WTC11 (cell line): ENCODE measurements around the gene SERPINB12. TPM values are rescaled to one million over a fixed set of nuclear protein-coding genes. Genes with fewer than 3 reads are reported as not detected.

Experiments
- ATAC-seq: fragments of 200-7000 bp; cut with Tn5 transposase; 2 replicates; pipeline ENCODE4 v1.10.0; 2021; ENCODE audit warnings: mild to moderate bottlenecking, moderate library complexity
- CTCF ChIA-PET: fragments of 300-600 bp; sonication (Branson Sonifier 250); formaldehyde crosslinking; loops from one replicate; lab custom pipeline; 2021; ENCODE audit warnings: antibody characterized with exemption; lab: Charles Lee
- POLR2A ChIA-PET: fragments of 350-600 bp; sonication (Branson Sonifier 250); formaldehyde crosslinking; loops from one replicate; lab custom pipeline; 2021; ENCODE audit warnings: antibody characterized with exemption; lab: Charles Lee
- DNase-seq: peaks from one replicate; pipeline ENCODE4 v3.0.0; 2021; ENCODE audit warnings: low spot score
- H3K27ac Mint-ChIP-seq: 2 replicates; pipeline ENCODE4 v1.8.0; 2021; ENCODE audit warnings: mixed read lengths
- H3K27me3 Mint-ChIP-seq: 2 replicates; pipeline ENCODE4 v1.8.0; 2021; ENCODE audit warnings: low read depth, mild to moderate bottlenecking, moderate library complexity, mixed read lengths
- H3K36me3 Mint-ChIP-seq: 2 replicates; pipeline ENCODE4 v1.8.0; 2021; ENCODE audit warnings: mixed read lengths
- H3K4me1 Mint-ChIP-seq: 2 replicates; pipeline ENCODE4 v1.8.0; 2022; ENCODE audit warnings: mixed read lengths
- H3K4me3 Mint-ChIP-seq: 2 replicates; pipeline ENCODE4 v1.8.0; 2021; ENCODE audit warnings: mild to moderate bottlenecking, moderate library complexity, mixed read lengths
- H3K9me3 Mint-ChIP-seq: 2 replicates; pipeline ENCODE4 v1.8.0; 2021; ENCODE audit warnings: mixed read lengths
- ATF1 ChIP-seq: sonication (generic); formaldehyde crosslinking; IDR thresholded peaks from 2 replicates; pipeline ENCODE4 v1.8.1; 2023; ENCODE audit warnings: mild to moderate bottlenecking, moderate library complexity, missing genetic modification reagents
- CREB1 ChIP-seq: sonication (generic); formaldehyde crosslinking; IDR thresholded peaks from 2 replicates; pipeline ENCODE4 v1.8.0; 2023; ENCODE audit warnings: mild to moderate bottlenecking, missing genetic modification reagents
- EMX1 ChIP-seq: fragments of 250-450 bp; sonication (Bioruptor Pico); IDR thresholded peaks from 2 replicates; pipeline ENCODE4 v1.8.0; 2021; ENCODE audit warnings: mild to moderate bottlenecking
- ERG ChIP-seq: fragments of 250-450 bp; sonication (Bioruptor Pico); IDR thresholded peaks from 2 replicates; pipeline ENCODE4 v1.8.0; 2021; ENCODE audit warnings: mild to moderate bottlenecking
- ESRRA ChIP-seq: sonication (generic); formaldehyde crosslinking; IDR thresholded peaks from 2 replicates; pipeline ENCODE4 v1.8.1; 2022; ENCODE audit warnings: mild to moderate bottlenecking, missing genetic modification reagents, borderline replicate concordance
- ETV6 ChIP-seq: sonication (generic); formaldehyde crosslinking; IDR thresholded peaks from 2 replicates; pipeline ENCODE4 v1.8.1; 2022; ENCODE audit warnings: mild to moderate bottlenecking, missing genetic modification reagents
- FOXJ3 ChIP-seq: sonication (generic); formaldehyde crosslinking; IDR thresholded peaks from 2 replicates; pipeline ENCODE4 v1.9.0; 2021; ENCODE audit warnings: missing genetic modification reagents, mild to moderate bottlenecking, borderline replicate concordance
- GABPB1 ChIP-seq: sonication (generic); formaldehyde crosslinking; IDR thresholded peaks from 2 replicates; pipeline ENCODE4 v1.8.1; 2023; ENCODE audit warnings: mild to moderate bottlenecking, missing genetic modification reagents
- IRF2 ChIP-seq: sonication (generic); formaldehyde crosslinking; IDR thresholded peaks from 2 replicates; pipeline ENCODE4 v1.8.0; 2022; ENCODE audit warnings: low read depth, missing genetic modification reagents, borderline replicate concordance
- JUN ChIP-seq: sonication (generic); formaldehyde crosslinking; IDR thresholded peaks from 2 replicates; pipeline ENCODE4 v1.8.0; 2023; ENCODE audit warnings: mild to moderate bottlenecking, missing genetic modification reagents
- MAX ChIP-seq: sonication (generic); formaldehyde crosslinking; IDR thresholded peaks from 2 replicates; pipeline ENCODE4 v1.8.0; 2022; ENCODE audit warnings: mild to moderate bottlenecking, missing genetic modification reagents
- NFE2L1 ChIP-seq: sonication (generic); formaldehyde crosslinking; IDR thresholded peaks from 2 replicates; pipeline ENCODE4 v1.8.1; 2023; ENCODE audit warnings: missing genetic modification reagents
- NFYB ChIP-seq: sonication (generic); formaldehyde crosslinking; conservative IDR thresholded peaks from 2 replicates; pipeline ENCODE4 v1.8.0; 2022; ENCODE audit warnings: low read depth, missing genetic modification reagents
- NR1H2 ChIP-seq: sonication (generic); formaldehyde crosslinking; IDR thresholded peaks from 2 replicates; pipeline ENCODE4 v1.9.0; 2021; ENCODE audit warnings: mild to moderate bottlenecking, moderate library complexity, missing genetic modification reagents
- PRRX2 ChIP-seq: fragments of 250-450 bp; sonication (Bioruptor Pico); IDR thresholded peaks from 2 replicates; pipeline ENCODE4 v1.8.0; 2021; ENCODE audit warnings: mild to moderate bottlenecking
- TEAD4 ChIP-seq: sonication (generic); formaldehyde crosslinking; IDR thresholded peaks from 2 replicates; pipeline ENCODE4 v1.8.0; 2022; ENCODE audit warnings: mild to moderate bottlenecking, missing genetic modification reagents
- ZNF396 ChIP-seq: fragments of 250-450 bp; sonication (Bioruptor Pico); IDR thresholded peaks from 2 replicates; pipeline ENCODE4 v1.8.0; 2021; ENCODE audit warnings: mild to moderate bottlenecking, moderate library complexity, borderline replicate concordance
- ZNF423 ChIP-seq: fragments of 250-450 bp; sonication (Bioruptor Pico); IDR thresholded peaks from 2 replicates; pipeline ENCODE4 v2.1.2; 2022; ENCODE audit warnings: mild to moderate bottlenecking, moderate library complexity
- ZSCAN18 ChIP-seq: fragments of 250-450 bp; sonication (Bioruptor Pico); IDR thresholded peaks from 2 replicates; pipeline ENCODE4 v2.1.2; 2022; ENCODE audit warnings: mild to moderate bottlenecking, moderate library complexity
- total RNA-seq: library from RNA; stranded (reverse); gene quantifications from 3 replicates; pipeline ENCODE4 v1.2.3, GENCODE V29; 2021
- TF ChIP-seq, protein P1 (sequence below): sonication (generic); formaldehyde crosslinking; IDR thresholded peaks from 2 replicates; pipeline ENCODE4 v1.8.1; 2023; ENCODE audit warnings: mild to moderate bottlenecking, moderate library complexity, missing genetic modification reagents
- TF ChIP-seq, protein P2 (sequence below): sonication (generic); formaldehyde crosslinking; IDR thresholded peaks from 2 replicates; pipeline ENCODE4 v1.8.0; 2022; ENCODE audit warnings: missing genetic modification reagents

The SERPINB12 gene
- total RNA-seq, 1 experiment from 2014 or later, result not detected

DNA sequence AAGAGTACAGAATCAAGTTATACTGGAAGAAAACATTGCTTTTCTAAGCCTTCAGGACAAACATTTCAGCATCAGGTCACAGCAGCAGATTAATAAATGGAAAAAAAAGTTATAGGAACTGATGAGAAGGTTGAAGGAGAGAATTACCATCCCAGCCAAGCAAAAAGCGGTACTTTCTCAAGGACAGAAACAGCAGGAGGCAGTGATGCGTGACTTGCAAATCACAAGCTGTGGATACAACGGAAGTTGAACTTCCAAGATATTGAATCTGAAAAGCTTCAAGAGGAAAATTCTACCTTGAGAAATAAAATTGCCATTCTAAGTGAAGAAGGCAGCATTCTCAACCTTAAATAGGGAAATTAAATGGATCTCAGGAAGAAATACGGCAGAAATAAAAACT, 18.5 kb upstream of the SERPINB12 start (continued):
- TF ChIP-seq ERG (CRISPR knock-in tag), result no peak
- no peak for TF ChIP-seq ESRRA (CRISPR knock-in tag)
- TF ChIP-seq FOXJ3, result no peak
- TF ChIP-seq ZNF423 (CRISPR knock-in tag), result no peak
- TF ChIP-seq ATF1, result no peak
- TF ChIP-seq, protein P1, sequence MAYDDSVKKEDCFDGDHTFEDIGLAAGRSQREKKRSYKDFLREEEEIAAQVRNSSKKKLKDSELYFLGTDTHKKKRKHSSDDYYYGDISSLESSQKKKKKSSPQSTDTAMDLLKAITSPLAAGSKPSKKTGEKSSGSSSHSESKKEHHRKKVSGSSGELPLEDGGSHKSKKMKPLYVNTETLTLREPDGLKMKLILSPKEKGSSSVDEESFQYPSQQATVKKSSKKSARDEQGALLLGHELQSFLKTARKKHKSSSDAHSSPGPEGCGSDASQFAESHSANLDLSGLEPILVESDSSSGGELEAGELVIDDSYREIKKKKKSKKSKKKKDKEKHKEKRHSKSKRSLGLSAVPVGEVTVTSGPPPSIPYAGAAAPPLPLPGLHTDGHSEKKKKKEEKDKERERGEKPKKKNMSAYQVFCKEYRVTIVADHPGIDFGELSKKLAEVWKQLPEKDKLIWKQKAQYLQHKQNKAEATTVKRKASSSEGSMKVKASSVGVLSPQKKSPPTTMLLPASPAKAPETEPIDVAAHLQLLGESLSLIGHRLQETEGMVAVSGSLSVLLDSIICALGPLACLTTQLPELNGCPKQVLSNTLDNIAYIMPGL (CRISPR knock-in tag), result no peak
- TF ChIP-seq NR1H2 (CRISPR knock-in tag), result no peak
- TF ChIP-seq TEAD4 (CRISPR knock-in tag), result no peak
- no peak for TF ChIP-seq IRF2

- ATAC-seq (no peak), DNase-seq (no peak)
- H3K27me3 Mint-ChIP-seq, result no peaks in the 10 kb centered on the region
- H3K36me3 Mint-ChIP-seq, result no peaks in the 10 kb centered on the region
- ChIA-PET CTCF (no interaction called here), POLR2A (no interaction called here)
- peaks cover 13% of the 10 kb centered on the region for H3K4me1 Mint-ChIP-seq
- H3K9me3 Mint-ChIP-seq, result no peaks in the 10 kb centered on the region
- no peak overlapping the region for H3K4me3 Mint-ChIP-seq
- H3K27ac Mint-ChIP-seq, result no peak overlapping the region
- TF ChIP-seq NFYB (no peak), PRRX2 (CRISPR knock-in tag) (no peak), NFE2L1 (no peak), GABPB1 (no peak), ZSCAN18 (CRISPR knock-in tag) (no peak), MAX (no peak)
- TF ChIP-seq, protein P2, sequence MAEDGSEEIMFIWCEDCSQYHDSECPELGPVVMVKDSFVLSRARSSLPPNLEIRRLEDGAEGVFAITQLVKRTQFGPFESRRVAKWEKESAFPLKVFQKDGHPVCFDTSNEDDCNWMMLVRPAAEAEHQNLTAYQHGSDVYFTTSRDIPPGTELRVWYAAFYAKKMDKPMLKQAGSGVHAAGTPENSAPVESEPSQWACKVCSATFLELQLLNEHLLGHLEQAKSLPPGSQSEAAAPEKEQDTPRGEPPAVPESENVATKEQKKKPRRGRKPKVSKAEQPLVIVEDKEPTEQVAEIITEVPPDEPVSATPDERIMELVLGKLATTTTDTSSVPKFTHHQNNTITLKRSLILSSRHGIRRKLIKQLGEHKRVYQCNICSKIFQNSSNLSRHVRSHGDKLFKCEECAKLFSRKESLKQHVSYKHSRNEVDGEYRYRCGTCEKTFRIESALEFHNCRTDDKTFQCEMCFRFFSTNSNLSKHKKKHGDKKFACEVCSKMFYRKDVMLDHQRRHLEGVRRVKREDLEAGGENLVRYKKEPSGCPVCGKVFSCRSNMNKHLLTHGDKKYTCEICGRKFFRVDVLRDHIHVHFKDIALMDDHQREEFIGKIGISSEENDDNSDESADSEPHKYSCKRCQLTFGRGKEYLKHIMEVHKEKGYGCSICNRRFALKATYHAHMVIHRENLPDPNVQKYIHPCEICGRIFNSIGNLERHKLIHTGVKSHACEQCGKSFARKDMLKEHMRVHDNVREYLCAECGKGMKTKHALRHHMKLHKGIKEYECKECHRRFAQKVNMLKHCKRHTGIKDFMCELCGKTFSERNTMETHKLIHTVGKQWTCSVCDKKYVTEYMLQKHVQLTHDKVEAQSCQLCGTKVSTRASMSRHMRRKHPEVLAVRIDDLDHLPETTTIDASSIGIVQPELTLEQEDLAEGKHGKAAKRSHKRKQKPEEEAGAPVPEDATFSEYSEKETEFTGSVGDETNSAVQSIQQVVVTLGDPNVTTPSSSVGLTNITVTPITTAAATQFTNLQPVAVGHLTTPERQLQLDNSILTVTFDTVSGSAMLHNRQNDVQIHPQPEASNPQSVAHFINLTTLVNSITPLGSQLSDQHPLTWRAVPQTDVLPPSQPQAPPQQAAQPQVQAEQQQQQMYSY, result no peak
These were observed 14.9 kb upstream of the SERPINB12 start for GRCh38 chr18:63527251-63527650.

- no peak overlapping the region for H3K4me3 Mint-ChIP-seq
- DNase-seq (no peak), ATAC-seq (no peak)
- H3K4me1 Mint-ChIP-seq, result peaks cover under 1% of the 10 kb centered on the region
- no peak overlapping the region for H3K27ac Mint-ChIP-seq
- ChIA-PET CTCF (no interaction called here), POLR2A (no interaction called here)
- no peak for TF ChIP-seq JUN (CRISPR knock-in tag)
- no peak for TF ChIP-seq ZNF396 (CRISPR knock-in tag)
- no peak for TF ChIP-seq ETV6 (CRISPR knock-in tag)
- TF ChIP-seq NFE2L1, result no peak
- TF ChIP-seq EMX1 (CRISPR knock-in tag), result no peak
- no peak for TF ChIP-seq CREB1
- no peaks in the 10 kb centered on the region for H3K9me3 Mint-ChIP-seq
- no peaks in the 10 kb centered on the region for H3K27me3 Mint-ChIP-seq
- H3K36me3 Mint-ChIP-seq, result no peaks in the 10 kb centered on the region
These were observed 13.2 kb upstream of the SERPINB12 start for GRCh38 chr18:63528863-63529492.
